Measurements from ENCODE around the gene GALM.

The GALM gene

GRCh38 chr2:38778687-38779082 lies 112.8 kb downstream of the GALM start:
- no peak for DNase-seq

- no peak for DNase-seq
Measured at GRCh38 chr2:38783586-38783985, 117.7 kb downstream of the GALM start.
